ENCODE results near the gene TSPEAR. TPM values are rescaled to one million over a fixed set of nuclear protein-coding genes. Genes with fewer than 3 reads are reported as not detected.
A peak's percentile ranks its signal among the peaks of the same experiment; 100 is the strongest.

TSPEAR gene
- total and polyA plus RNA-seq, 2 of the 13 experiments (the other 11 are each of a cell fraction or from before 2014, with no cell fraction given): 0.07 to 0.32 TPM

- DNase-seq (ENCODE audit: low spot score) (no peak), ATAC-seq (no peak), FAIRE-seq (no peak)
- no TSS peak for BruUV-seq (replicated peaks)
- peak; percentile 79; the same call in 1 of the 2 replicates for TF ChIP-seq ZNF160 (CRISPR knock-in tag; IDR thresholded peaks at IDR 0.05)
- TF ChIP-seq ISL2 (CRISPR knock-in tag; IDR thresholded peaks at IDR 0.05): no peak
- no peak for TF ChIP-seq SMARCC2 (IDR thresholded peaks at IDR 0.05)
- TF ChIP-seq ZNF10 (CRISPR knock-in tag; IDR thresholded peaks at IDR 0.05; ENCODE audit: borderline replicate concordance, low read depth): no peak
- Histone ChIP-seq H3K4me3 (replicated peaks in 1 of 3; ENCODE audit: insufficient read depth in 1 of 3, low read depth in 2 of 3, low read length in 3 of 3) (no peak overlapping the region), H3K9ac (ENCODE audit: insufficient read depth, low read depth, low read length) (no peak overlapping the region), H4K20me1 (ENCODE audit: insufficient read depth, low read length) (no peaks in the 10 kb centered on the region), H3K27ac (ENCODE audit: extremely low read length, insufficient read depth, low read length) (no peak overlapping the region), H3K79me2 (ENCODE audit: insufficient read depth, low read length) (no peaks in the 10 kb centered on the region), H3K4me1 (ENCODE audit: insufficient read depth, low read length) (no peaks in the 10 kb centered on the region), H3K9me3 (ENCODE audit: low read length) (peaks cover 7% of the 10 kb centered on the region), H2AFZ (ENCODE audit: low read length) (no peak overlapping the region), H3K4me2 (ENCODE audit: low read depth, low read length) (no peak overlapping the region), H3K36me3 (replicated peaks in 1 of 2; ENCODE audit: control insufficient read depth in 1 of 2, insufficient read depth in 2 of 2, low read length in 2 of 2) (no peaks in the 10 kb centered on the region), H3K27me3 (ENCODE audit: control insufficient read depth in 1 of 2, insufficient read depth in 2 of 2, low read length in 2 of 2) (peaks cover 0 to 14% of the 10 kb centered on the region in 2 experiments; a peak in 2 of 5 replicates)
- POLR2A ChIA-PET: no interaction called here
- CTCF ChIA-PET (ENCODE audit: low intra/inter-chr PET ratio, low total read pairs): no interaction called here
- intact Hi-C loops (cut with micrococcal nuclease; ENCODE audit: unreplicated experiment): no loop called here
- in situ Hi-C loops (cut with HindIII; ENCODE audit: extremely low pct_ligation_motif_present, low pct_unique_long_range_greater_than_20kb): no loop called here
- 7% methylated on average over 1 of the region's 1 CpG for WGBS (ENCODE audit: low lambda C conversion rate)
Measured at GRCh38 chr21:44671911-44672310, 39.5 kb downstream of the TSPEAR start.

GRCh38 chr21:44670642-44671432 is 40.5 kb downstream of the TSPEAR start:
- peaks cover 7% of the 10 kb centered on the region for H3K9me3 ChIP-seq (ENCODE audit: low read length)
- in situ Hi-C loops (cut with HindIII; ENCODE audit: extremely low pct_ligation_motif_present, low pct_unique_long_range_greater_than_20kb) (no loop called here), intact Hi-C loops (cut with micrococcal nuclease; ENCODE audit: unreplicated experiment) (no loop called here)
- no peak for ATAC-seq
- no peaks in the 10 kb centered on the region for H3K79me2 ChIP-seq (ENCODE audit: insufficient read depth, low read length)
- no TSS peak for BruUV-seq (replicated peaks)
- no peak overlapping the region for H3K4me2 ChIP-seq (ENCODE audit: low read depth, low read length)
- POLR2A ChIA-PET: no interaction called here
- no peaks in the 10 kb centered on the region for H3K36me3 ChIP-seq (replicated peaks in 1 of 2; ENCODE audit: control insufficient read depth in 1 of 2, insufficient read depth in 2 of 2, low read length in 2 of 2)
- H3K9ac ChIP-seq (ENCODE audit: insufficient read depth, low read depth, low read length): no peak overlapping the region
- no CpG with 5 or more reads among the region's 3 CpGs for WGBS (ENCODE audit: low lambda C conversion rate)
- no peak for DNase-seq (ENCODE audit: low spot score)
- no peak overlapping the region for H2AFZ ChIP-seq (ENCODE audit: low read length)
- no peak overlapping the region for H3K4me3 ChIP-seq (replicated peaks in 1 of 3; ENCODE audit: insufficient read depth in 1 of 3, low read depth in 2 of 3, low read length in 3 of 3)
- no peak for FAIRE-seq
- CTCF ChIA-PET (ENCODE audit: low intra/inter-chr PET ratio, low total read pairs): no interaction called here
- H3K4me1 ChIP-seq (ENCODE audit: insufficient read depth, low read length): no peaks in the 10 kb centered on the region
- H3K27ac ChIP-seq (ENCODE audit: extremely low read length, insufficient read depth, low read length): no peak overlapping the region
- H4K20me1 ChIP-seq (ENCODE audit: insufficient read depth, low read length): no peaks in the 10 kb centered on the region
- peaks cover 0 to 3% of the 10 kb centered on the region in 2 experiments; a peak in 1 of 5 replicates for H3K27me3 ChIP-seq (ENCODE audit: control insufficient read depth in 1 of 2, insufficient read depth in 2 of 2, low read length in 2 of 2)
- no peak for TF ChIP-seq SRF (IDR thresholded peaks at IDR 0.05; ENCODE audit: low read depth, low read length)
- no peak for TF ChIP-seq ATF5 (CRISPR knock-in tag; IDR thresholded peaks at IDR 0.05; ENCODE audit: low read depth)
- TF ChIP-seq NKX3-1 (CRISPR knock-in tag; IDR thresholded peaks at IDR 0.05): no peak
- TF ChIP-seq BHLHE40 (IDR thresholded peaks at IDR 0.05; ENCODE audit: low read length): no peak
- no peak for TF ChIP-seq ELF1 (CRISPR knock-in tag; IDR thresholded peaks at IDR 0.05)
- no peak for TF ChIP-seq ZNF496 (CRISPR knock-in tag; IDR thresholded peaks at IDR 0.05; ENCODE audit: insufficient replicate concordance)
- TF ChIP-seq SALL1 (CRISPR knock-in tag; IDR thresholded peaks at IDR 0.05): no peak
- TF ChIP-seq FIP1L1 (IDR thresholded peaks at IDR 0.05; ENCODE audit: borderline replicate concordance, insufficient read depth, low read depth, low read length): no peak
- no peak for TF ChIP-seq ZNF333 (CRISPR knock-in tag; IDR thresholded peaks at IDR 0.05; ENCODE audit: borderline replicate concordance)
- no peak for TF ChIP-seq KMT2A (CRISPR knock-in tag; IDR thresholded peaks at IDR 0.05)
- TF ChIP-seq ZSCAN25 (CRISPR knock-in tag; IDR thresholded peaks at IDR 0.05): no peak
- TF ChIP-seq ZNF430 (CRISPR knock-in tag; IDR thresholded peaks at IDR 0.05): no peak
- no peak for TF ChIP-seq E2F2 (CRISPR knock-in tag; IDR thresholded peaks at IDR 0.05; ENCODE audit: borderline replicate concordance)
- no peak for TF ChIP-seq ARNT (IDR thresholded peaks at IDR 0.05)
- no peak for TF ChIP-seq ZBTB42 (CRISPR knock-in tag; IDR thresholded peaks at IDR 0.05)
- no peak for TF ChIP-seq POLR2A (IDR thresholded peaks at IDR 0.05; ENCODE audit: insufficient read depth in 1 of 2, low read depth in 2 of 2, low read length in 2 of 2)
